Thymus (tissue), 11 donors: Measurements from ENCODE around the gene B4GALNT3. TPM values are rescaled to one million over a fixed set of nuclear protein-coding genes. Genes with fewer than 3 reads are reported as not detected.
"Not testable (repeated sequence)": the region's sequence is repeated elsewhere in the genome, so short reads cannot be mapped to it uniquely, and the experiment has no call there.

Experiments used
- DNase-seq, 9 donors: peaks; one replicate each; pipeline ENCODE4 v3.0.0-alpha.2; 2013; ENCODE audit warnings: low spot score in 9 of 9, low read depth in 6 of 9, missing footprints in 1 of 9
- H3K27ac ChIP-seq, 2 donors: one replicate each; pipeline ENCODE4 v1.5.1; 2013; ENCODE audit warnings: control low read depth in 1 of 2, low read depth in 1 of 2, low read length in 1 of 2, mild to moderate bottlenecking in 1 of 2, moderate library complexity in 1 of 2
- H3K27me3 ChIP-seq, 2 donors: one replicate each; pipeline ENCODE4 v1.5.1; 2013; ENCODE audit warnings: low read length in 1 of 2; ENCODE audit not compliant: control insufficient read depth in 2 of 2, insufficient read depth in 1 of 2
- H3K36me3 ChIP-seq, 2 donors: one replicate each; pipeline ENCODE4 v1.5.1; 2013; ENCODE audit warnings: low read length in 1 of 2, mild to moderate bottlenecking in 1 of 2, moderate library complexity in 1 of 2; ENCODE audit not compliant: control insufficient read depth in 2 of 2, insufficient read depth in 2 of 2
- H3K4me1 ChIP-seq, 2 donors: one replicate each; pipeline ENCODE4 v1.5.1; 2013; ENCODE audit warnings: low read length in 2 of 2; ENCODE audit not compliant: control insufficient read depth in 2 of 2, insufficient read depth in 2 of 2
- H3K4me3 ChIP-seq, 2 donors: one replicate each; pipeline ENCODE4 v1.5.1; 2013; ENCODE audit warnings: low read length in 2 of 2, control low read depth in 1 of 2, mild to moderate bottlenecking in 1 of 2
- H3K9me3 ChIP-seq, 2 donors: one replicate each; pipeline ENCODE4 v1.5.1; 2013; ENCODE audit warnings: low read length in 1 of 2, mild to moderate bottlenecking in 1 of 2; ENCODE audit not compliant: control insufficient read depth in 2 of 2, insufficient read depth in 1 of 2
- WGBS: extraction: QIAGEN DNeasy Blood & Tissue Kit; methylation state at CpG from one replicate; pipeline ENCODE4 v1.1.7; 2013; 5-methylcytosine and 5-hydroxymethylcytosine counted together
- polyA plus RNA-seq: library from polyadenylated mRNA; stranded (reverse); fragments of 200-250 nt; gene quantifications from one replicate; pipeline ENCODE4 v1.2.3, GENCODE V29; 2013
- total RNA-seq: library from RNA; stranded (reverse); fragments of 120-200 nt; gene quantifications from one replicate; pipeline ENCODE4 v1.2.4, GENCODE V29; 2013
- donor health status: healthy.

B4GALNT3 gene
- total and polyA plus RNA-seq, 2 donors, result 3.1 to 6.3 TPM

GRCh38 chr12:577994-578747 lies 118.4 kb downstream of the B4GALNT3 start:
- H3K36me3 ChIP-seq, DNase-seq, H3K4me3 ChIP-seq, H3K27ac ChIP-seq, H3K9me3 ChIP-seq, H3K27me3 ChIP-seq: not testable (repeated sequence)
- peaks cover 7 to 14% of the 10 kb centered on the region in 2 donors for H3K4me1 ChIP-seq
- 95% methylated on average over 19 of the region's 19 CpGs for WGBS

GRCh38 chr12:578748-579419 lies 119.1 kb downstream of the B4GALNT3 start:
- Histone ChIP-seq H3K27me3 (no peaks in the 10 kb centered on the region), H3K4me1 (peaks cover 7 to 14% of the 10 kb centered on the region in 2 donors), H3K36me3 (no peaks in the 10 kb centered on the region), H3K4me3 (no peak overlapping the region), H3K27ac (no peak overlapping the region), H3K9me3 (peaks cover 0 to 3% of the 10 kb centered on the region in 2 donors)
- WGBS, result 79% methylated on average over 7 of the region's 7 CpGs
- DNase-seq, result no peak

- no peaks in the 10 kb centered on the region for H3K9me3 ChIP-seq
- no peak overlapping the region for H3K4me3 ChIP-seq
- no peaks in the 10 kb centered on the region for H3K36me3 ChIP-seq
- DNase-seq, result no peak
- peaks cover 7 to 14% of the 10 kb centered on the region in 2 donors for H3K4me1 ChIP-seq
- WGBS, result 97% methylated on average over 9 of the region's 9 CpGs
- H3K27ac ChIP-seq, result no peak overlapping the region
- H3K27me3 ChIP-seq, result no peaks in the 10 kb centered on the region
Measured at GRCh38 chr12:579420-580110, 119.8 kb downstream of the B4GALNT3 start.

- 97% methylated on average over 4 of the region's 4 CpGs for WGBS
- no peaks in the 10 kb centered on the region for H3K27me3 ChIP-seq
- no peak overlapping the region for H3K4me3 ChIP-seq
- no peak overlapping the region for H3K27ac ChIP-seq
- peaks cover 6 to 8% of the 10 kb centered on the region in 2 donors for H3K4me1 ChIP-seq
- H3K36me3 ChIP-seq, result no peaks in the 10 kb centered on the region
- DNase-seq, result no peak
- no peaks in the 10 kb centered on the region for H3K9me3 ChIP-seq
Measured at GRCh38 chr12:580813-581212, 121.1 kb downstream of the B4GALNT3 start.

GRCh38 chr12:581321-581720 lies 121.6 kb downstream of the B4GALNT3 start:
- Histone ChIP-seq H3K4me1 (peaks cover 1 to 3% of the 10 kb centered on the region in 2 donors), H3K4me3 (no peak overlapping the region), H3K36me3 (no peaks in the 10 kb centered on the region), H3K9me3 (no peaks in the 10 kb centered on the region), H3K27me3 (no peaks in the 10 kb centered on the region), H3K27ac (no peak overlapping the region)
- no peak for DNase-seq
- 97% methylated on average over 5 of the region's 5 CpGs for WGBS

- Histone ChIP-seq H3K27me3 (no peaks in the 10 kb centered on the region), H3K36me3 (no peaks in the 10 kb centered on the region), H3K4me1 (no peaks in the 10 kb centered on the region), H3K9me3 (no peaks in the 10 kb centered on the region), H3K27ac (no peak overlapping the region), H3K4me3 (no peak overlapping the region)
- DNase-seq, result no peak
- WGBS, result 95% methylated on average over 9 of the region's 9 CpGs
Measured at GRCh38 chr12:581746-582145, 122.0 kb downstream of the B4GALNT3 start.

- DNase-seq, result no peak
- no peaks in the 10 kb centered on the region for H3K9me3 ChIP-seq
- 84% methylated on average over 13 of the region's 13 CpGs for WGBS
- no peaks in the 10 kb centered on the region for H3K27me3 ChIP-seq
- no peak overlapping the region for H3K27ac ChIP-seq
- H3K4me1 ChIP-seq, result no peaks in the 10 kb centered on the region
- H3K36me3 ChIP-seq, result no peaks in the 10 kb centered on the region
- H3K4me3 ChIP-seq, result no peak overlapping the region
Measured at GRCh38 chr12:583251-583869, 123.6 kb downstream of the B4GALNT3 start.

GRCh38 chr12:585062-586061 lies 125.6 kb downstream of the B4GALNT3 start:
- DNase-seq, result no peak
- Histone ChIP-seq H3K9me3 (no peaks in the 10 kb centered on the region), H3K4me1 (no peaks in the 10 kb centered on the region), H3K27ac (no peak overlapping the region), H3K36me3 (no peaks in the 10 kb centered on the region), H3K4me3 (no peak overlapping the region), H3K27me3 (no peaks in the 10 kb centered on the region)
- WGBS, result 96% methylated on average over 30 of the region's 30 CpGs
